HG03139 (cell line): ENCODE results near the gene STXBP4.

Source experiments
- ATAC-seq: cut with Tn5 transposase; IDR thresholded peaks from one replicate; pipeline ENCODE4 v1.9.1; 2021; ENCODE audit not compliant: unreplicated experiment

Gene STXBP4

DNA sequence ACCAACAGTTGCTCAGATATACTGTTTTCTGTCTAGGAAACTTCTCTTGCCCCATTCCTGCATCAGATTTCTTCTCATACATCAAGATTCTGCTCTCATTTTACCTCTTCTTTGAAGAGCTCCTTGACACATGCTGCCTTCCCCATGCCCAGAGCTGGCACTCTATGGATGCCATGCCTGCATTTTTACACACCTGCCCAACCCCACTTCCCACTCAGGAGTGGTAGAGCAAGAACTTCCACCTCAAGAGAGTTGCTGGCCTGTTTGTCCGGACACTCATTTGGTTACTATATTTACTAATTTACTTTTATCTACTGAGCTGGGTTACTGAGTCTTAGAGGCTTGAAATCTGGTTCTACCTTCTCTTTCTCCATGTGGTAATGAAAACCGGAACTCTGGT, 197.9 kb downstream of the STXBP4 start:
- ATAC-seq = no peak

DNA sequence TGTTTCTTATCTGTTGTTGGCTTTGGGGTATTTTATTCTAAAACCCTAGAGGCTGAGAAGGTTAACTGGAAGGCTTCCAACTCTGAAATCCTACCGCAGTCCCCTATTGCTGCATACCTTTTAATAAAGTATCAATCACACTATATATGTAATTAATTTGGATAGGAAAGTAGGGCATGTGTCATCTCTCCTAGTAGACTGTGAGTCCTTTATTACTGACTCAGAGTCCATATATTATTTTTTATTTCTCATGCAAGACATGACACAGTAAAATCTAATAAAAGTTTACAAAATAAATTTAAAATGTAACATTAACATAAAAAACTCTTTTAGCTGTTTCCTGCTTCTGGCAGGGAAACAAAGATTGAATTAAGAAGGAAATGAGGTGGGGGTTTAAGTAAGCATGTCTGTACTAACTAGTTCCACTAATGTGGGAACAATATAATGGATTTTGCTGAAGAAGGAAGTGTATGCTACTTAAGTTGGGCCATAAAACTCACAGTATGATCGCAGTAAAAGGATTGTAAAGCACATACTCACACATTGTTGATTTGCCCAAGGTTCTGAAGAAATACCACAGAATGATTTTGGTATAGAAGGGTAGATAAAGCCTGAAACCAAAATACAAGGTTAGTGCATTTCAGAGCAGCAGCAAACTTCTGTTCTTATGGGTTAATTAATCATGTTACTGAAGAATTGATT, 198.6 kb downstream of the STXBP4 start:
- ATAC-seq = no peak

DNA sequence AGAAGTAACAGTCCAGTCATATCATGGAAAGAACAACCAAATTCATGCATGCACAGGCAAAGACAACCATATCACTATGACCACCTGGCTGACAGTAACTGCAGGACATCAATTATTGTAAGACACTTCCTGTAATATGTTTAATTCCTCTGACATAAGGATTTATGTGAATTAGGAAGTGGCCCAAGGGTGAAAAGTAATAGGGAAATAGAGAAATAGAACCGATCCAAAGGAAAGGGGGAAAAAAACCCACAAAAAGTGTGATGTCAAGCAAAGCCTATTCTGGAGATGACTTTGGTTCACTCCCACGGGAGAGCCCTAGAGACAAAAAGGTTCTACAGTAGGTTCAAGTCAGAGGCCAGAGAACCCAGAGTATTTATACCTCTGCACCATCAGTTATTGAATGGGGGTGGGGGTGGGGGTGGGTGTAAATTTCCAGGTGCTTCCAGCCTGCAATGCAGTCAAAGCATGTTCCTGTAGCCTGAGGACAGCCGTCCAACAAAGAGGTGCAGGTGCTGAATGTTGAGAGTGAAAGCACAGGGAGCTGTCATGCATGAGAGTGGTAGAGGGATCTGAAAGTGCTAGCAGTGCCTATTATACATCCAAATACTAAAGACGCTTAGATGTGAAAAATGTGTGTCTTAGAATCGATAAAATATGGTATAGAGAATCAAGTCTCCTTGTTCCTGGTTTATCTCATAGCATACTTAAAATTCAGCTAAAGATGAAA, 200.6 kb downstream of the STXBP4 start:
- peak; percentile 91 for ATAC-seq

DNA sequence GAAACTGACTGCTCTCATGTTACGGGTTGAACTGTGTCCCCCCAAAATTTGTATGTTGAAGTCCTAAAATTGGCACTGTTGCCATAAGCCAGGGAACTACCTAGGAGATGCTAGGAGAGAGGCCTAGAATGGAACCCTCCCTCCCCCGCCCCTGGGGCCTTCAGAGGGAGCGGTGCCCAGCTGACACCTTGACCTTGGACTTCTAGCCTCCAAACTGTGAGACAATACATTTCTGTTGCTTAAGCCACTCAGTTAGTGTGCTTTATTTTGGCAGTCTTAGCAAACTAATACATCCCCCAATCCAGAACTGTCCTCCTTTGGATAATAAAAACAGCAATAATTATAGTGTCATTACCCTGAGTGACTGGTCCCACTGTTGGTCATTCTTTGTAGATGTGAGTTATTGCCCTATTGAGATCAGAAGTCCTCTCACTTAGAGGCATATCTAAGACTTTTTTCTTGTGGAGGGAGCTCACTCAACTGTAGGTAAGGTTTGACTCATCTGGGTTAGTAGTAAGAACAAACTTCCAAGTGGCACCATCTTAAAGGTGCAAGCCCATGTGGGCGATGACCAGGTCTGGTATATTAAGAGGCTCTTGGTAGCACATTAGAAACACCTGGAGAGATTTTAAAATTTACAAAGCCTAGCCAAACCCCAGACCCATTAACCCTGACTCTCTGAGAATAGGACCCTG, 203.2 kb downstream of the STXBP4 start:
- ATAC-seq = no peak

DNA sequence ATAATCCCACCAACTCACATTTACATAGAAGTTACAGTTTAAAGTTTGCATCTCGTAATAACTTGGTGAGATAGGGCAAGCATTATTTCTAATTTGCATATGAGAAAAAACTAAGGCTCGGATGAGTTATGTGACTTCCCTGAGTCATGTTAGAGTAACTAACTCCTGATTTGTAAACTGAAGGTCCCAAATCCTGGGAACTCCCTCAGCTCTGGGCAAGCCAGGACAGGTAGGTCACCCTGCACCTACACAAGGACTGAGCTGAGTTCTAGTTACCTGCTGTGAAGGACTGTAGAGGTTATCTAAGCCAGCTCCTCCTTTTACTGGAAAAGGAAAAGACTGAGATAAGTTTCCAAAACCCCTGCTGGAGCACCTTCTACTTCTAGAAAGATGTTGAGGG, 204.0 kb downstream of the STXBP4 start:
- ATAC-seq = no peak

DNA sequence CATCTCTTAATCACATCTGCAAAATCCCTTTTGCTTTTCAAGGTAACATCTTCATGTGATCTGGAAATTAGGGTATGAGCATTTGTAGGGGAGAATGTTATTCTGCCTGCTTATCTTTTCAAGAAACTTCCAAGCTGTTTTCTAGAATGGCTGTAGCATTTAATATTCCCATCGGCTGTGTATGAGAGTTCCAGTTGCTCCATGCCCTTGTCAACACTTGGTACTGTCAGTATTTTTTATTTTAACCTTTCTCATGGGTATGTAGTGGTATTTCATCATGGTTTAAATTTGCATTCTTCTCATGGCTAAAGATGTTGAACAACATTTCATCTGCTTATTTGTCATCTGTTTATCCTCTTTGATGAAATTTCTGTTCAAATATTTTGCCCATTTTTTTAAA, 205.6 kb downstream of the STXBP4 start:
- ATAC-seq = no peak

DNA sequence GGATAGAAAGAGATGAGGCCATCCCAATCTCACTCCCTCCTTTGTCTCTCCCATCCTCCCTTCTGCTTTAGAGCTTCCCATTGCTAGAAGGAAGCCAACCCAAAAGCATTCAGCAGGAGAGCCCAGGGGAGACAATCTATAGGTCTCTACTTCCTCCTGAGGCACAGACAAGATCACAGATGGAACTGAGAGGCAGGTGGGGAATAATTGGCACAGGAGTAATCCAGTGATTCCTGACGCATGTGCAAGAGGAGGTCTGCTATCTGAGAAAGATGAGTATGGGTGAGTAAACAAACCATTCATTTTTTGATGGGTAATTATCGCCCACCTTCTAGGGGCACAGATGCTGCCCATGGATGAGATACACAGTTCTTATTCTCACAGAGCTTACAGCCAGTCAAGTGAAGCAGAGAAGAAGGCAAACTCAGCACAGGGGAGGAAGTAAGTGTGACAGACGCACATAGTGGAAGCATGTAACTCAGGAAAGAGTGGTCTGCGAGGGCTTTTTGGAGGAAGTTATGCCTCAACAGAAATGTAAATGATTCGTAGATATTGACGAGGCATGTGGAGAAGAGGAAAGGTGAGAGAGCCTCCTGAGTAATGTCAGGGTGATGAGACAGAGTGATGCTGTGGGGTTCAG, 207.3 kb downstream of the STXBP4 start:
- ATAC-seq = peak; percentile 55

DNA sequence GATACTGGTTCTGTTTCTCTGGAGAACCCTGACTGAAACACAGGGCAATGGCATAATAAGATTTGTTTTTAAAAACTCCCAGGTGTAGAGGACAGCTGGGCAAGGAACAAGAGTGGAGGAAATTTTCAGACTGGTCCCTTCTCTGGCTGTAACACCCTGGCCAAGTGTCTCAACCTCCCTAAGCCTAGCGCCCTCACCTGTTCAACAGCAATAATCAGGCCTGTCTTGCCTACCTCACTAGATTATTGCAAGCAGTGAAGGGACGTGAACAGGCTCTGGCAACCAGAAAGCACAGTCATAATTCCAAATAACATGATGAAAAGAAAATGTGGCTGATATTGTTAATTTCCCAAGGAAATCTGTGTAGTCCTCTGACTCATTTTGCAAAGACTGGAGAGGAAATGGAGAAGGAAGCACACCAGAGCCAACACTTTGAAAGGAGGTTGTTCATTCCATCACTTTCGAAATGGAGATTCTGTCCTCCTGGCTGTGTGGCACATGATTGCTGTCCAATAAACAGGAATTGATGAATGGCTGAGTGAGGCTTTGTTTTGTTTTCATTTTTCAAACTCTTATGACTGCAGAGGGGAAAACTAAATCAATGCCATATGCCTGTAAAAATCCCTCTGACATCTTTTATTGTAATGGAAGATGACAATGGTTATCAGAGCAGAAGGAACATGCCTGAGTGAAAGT, 208.7 kb downstream of the STXBP4 start:
- no peak for ATAC-seq

DNA sequence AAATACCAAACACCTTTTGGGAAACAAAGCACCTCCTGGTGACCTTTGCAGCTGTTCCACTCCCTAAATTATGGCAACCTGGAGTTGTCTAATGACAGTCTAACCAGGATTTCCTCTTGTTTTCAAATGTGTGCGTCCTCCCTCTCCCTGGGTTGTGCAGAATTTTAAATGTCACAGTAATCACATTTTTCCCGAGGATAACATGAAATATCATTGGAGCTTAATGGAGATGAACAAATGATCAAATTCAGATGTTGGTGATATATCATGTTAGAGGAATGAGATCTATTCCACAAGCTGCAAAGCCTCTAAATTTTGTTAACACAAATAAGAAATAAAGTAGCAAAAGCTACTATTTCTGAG, 209.3 kb downstream of the STXBP4 start:
- no peak for ATAC-seq

DNA sequence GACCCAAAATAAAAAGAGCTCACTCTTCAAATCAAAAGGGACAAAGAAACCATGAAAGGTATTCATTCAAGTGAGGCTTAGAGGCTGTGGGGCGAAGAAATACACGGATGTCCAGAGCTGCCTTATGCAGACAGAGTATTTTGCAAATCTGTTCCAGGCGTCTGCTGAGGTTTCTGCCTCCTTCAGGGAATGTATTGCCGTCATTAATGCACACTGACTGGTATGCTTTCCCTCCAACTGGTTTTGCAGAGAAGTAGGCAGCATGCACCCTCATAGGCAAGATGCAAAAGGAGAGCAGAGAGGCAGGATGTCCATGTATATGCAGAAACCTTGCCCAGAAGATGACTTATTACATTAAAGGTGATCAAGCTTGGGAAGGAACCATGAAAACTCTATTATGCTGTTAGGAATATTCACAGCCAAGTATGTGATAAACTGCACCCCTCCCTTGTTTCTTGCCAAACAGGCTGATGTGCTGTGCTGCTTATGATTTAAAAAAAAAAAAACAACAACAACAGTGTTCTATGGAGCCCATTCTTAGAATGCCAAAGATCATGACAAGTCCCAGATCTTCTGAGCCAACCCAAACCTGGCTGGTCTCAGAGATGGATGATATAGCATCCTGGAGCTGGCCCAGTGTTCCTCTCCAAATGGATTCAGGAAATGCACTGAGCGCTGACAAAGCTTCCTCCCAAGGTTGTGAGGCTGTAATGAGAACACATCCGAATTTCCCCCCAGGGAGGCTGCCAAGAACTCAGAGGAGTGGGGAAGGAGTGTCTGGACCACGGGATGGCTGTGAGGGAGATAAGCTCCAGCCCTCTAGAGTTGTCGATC, 218.6 kb downstream of the STXBP4 start:
- ATAC-seq = no peak

DNA sequence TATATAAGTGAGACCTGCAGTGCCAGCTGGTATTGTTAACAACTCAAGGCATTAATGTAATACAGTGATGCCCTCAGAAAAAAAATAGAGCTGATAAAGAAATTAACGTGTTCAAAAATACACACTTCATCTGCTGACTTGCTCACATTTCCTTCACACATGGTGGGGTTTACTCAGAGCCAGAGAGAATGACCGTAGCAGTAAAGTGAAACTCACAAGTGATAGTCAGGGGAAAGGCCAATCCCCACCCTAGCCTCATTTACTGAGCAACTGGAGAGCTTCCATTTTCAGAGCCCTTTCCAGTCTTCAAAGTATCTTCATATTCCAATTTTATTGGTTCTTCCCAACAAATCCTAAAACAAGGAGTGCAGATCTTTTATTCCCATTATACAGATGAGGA, 222.2 kb downstream of the STXBP4 start:
- ATAC-seq = no peak

DNA sequence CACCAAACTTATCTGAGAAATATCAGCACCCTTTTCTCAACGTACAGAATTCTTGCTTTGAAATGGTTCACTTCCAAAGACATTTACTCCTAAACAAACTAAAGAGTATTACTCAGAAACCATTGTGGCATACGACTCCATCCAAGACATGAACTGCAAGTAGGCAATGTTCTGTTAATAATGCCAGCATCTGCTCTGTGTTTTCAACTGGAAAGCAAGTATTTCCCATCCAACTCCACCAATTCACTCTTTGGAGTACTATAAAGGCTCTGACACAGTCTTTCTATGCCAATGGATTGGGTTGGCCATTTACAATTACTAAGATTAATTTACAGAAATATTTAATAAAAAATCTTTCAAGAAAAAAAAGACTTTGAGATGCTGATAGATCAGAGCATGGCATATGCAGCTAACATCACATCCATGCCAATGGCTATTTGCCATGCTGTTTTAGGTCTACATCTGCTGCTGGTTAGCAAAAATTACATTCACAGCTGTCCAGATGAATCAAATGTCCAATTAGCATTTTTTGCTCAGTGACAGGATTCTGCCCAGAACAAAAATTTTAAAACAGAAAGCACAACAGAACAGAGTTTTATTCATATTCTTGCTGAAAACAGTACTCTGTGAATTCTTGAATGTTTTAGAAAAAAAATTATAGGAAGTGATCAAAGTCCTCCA, 230.3 kb downstream of the STXBP4 start:
- ATAC-seq = no peak

DNA sequence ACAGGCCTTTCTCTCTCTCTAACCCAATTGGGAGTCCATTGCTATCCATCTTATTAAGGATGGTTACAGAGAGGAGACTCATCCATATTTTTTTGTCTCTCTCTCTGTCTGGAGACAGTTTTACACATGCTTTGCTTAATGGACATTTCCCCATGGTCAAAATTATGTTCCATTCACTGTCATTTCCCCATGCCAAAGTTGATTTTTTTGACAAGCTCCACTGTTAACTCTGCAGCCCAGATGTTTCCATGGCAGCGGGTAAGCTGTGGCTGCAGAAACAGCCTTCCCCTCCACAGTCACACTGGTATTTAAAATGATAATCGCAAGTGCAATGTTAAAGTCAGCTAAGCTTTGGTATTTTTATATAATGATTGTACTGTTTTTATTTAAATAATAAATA, 232.3 kb downstream of the STXBP4 start:
- no peak for ATAC-seq

DNA sequence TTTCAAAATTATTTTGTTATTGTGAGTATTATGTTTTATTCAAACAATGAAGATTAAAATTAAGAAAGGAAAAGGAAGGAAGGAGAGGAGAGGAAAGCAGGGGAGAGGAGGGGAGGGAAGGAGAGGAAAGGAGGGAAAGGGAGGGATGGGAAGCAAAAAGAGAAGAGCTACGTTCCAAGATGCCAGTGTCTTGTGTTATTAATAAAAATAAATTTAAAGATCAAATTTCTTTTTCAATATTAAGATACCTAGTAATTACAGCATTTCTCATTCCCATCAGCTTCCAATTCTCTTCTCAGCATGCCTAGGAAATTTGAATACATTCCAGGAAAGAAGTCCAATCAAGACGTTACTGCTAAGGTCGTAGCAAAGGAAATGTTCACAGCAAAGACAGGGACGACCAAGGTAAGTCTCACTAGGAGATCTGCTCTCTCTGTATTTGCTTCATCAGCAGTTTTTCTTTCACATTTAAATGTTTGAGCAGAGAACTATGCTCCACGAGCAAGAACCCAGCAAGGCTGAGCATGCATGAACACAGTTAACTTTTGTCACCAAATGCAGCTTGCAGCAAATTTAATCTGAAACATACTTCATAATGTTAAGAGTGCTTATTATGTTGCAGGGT, 232.9 kb downstream of the STXBP4 start:
- no peak for ATAC-seq

DNA sequence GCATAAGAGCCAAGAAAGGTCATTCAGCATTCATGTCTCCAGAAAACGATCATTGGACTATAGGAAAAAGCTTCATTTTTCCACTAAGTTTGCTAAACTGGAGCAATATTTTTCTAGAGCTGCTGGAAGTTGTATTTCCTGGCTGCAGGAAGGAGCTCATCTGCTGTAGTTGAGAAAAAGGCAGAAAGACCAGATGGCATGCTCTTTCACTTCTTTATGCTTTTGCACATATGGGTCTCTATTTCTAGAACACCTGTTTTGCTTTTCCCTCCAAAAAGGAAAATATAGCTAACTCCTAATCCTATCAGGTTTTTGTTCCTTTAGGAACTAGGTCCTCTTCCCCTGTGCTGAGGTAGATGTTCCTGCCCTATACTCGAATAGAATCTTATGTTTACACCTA, 234.3 kb downstream of the STXBP4 start:
- no peak for ATAC-seq

DNA sequence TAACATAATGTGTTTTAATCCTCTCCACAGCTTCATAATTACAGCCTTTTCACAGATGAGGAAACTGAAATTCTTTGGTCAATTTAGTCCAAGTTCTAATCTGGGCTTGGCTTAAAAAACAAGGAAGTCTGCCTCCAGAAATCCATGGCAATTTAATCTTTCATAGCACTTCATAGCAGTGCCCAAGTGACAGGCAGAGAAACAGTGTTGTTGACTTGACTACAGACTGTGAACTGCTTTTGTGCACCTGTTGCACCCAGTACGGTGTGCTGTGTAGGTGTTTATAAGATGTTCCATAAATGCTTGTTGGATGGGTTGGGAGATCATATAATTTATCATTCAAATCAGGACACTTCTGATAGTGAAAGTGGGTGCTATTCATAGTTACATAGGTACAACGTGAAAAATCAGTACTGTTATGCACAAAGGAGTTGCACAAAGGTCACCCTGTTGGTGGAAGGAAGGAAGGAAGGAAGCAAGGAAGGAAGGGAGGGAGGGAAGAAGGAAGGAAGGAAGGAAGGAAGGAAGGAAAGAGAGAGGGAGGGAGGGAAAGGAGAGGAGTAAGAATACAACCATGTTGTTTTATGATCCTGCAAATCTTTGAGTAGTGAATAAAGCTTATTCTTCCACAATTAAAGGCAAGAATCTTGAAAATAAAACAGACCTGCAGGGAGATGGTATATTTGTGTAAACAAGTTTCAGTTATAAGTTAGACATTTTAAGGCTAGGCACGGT, 239.7 kb downstream of the STXBP4 start:
- no peak for ATAC-seq

DNA sequence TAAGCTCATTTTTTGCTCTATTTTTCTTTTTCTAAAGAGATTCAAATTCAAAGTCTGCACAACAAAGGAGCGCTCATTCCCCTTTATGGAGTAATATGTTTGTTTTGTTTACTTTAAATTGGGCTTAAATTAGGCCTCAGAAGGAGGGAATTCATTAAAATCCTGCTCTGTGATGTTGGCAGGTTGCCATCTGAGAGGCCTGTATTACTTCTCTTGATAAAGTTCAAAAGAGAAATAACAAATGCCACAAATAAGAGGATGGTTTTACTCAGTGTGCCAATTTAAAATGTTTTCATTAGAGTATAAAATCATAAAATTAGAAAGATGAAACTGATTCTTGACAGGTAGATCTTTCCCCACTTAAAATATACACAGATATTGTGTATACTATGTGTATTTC, 241.7 kb downstream of the STXBP4 start:
- no peak for ATAC-seq

DNA sequence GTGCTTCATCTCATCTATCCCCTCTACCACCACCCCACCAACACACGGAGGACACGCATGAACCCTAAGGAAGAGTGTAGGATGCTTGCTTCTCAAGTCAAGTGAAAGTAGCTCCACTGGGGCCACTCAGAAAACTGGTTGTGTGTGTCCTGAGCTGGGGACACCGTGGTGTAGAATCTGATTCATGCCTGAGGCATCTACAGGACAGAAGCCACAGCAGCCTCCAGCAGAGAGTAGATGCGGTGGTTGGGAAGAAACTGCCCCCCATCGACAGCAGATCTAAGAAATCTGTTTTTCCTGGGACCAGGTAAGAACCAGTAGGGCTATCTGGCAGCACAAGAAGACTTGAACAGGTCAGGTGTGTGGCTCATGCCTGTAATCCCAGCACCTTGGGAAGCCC, 244.3 kb downstream of the STXBP4 start:
- ATAC-seq = no peak

DNA sequence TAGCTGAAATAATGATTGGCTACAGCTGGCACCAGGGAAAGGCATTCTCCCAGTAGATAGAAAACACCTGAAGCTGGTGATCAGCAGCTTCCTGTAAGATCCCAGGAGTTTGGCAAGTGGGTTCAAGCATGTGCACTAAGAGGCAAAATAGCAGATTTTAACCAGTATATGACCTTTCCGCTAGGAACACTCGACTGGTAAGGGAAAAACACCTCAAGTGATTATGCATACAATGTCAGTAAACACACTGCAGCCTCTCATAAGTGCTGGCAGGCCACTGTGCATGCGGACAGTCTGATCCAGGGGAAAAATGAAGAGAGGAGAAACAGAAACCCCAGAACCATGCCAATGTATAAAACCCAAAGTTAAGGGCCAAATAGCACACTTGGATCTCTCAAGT, 247.1 kb downstream of the STXBP4 start:
- ATAC-seq = no peak
